HL-60 (cell line): Measurements from ENCODE around the gene HUNK.

Source experiments
- DNase-seq, 2 experiments: peaks; one replicate each; pipeline ENCODE4 v3.0.0-alpha.2; 2010 to 2020; ENCODE audit warnings: low read depth in 1 of 2, low spot score in 1 of 2
- H3K27ac ChIP-seq: fragments of 250-450 bp; sonication (Bioruptor Pico); replicated peaks from 2 replicates; pipeline ENCODE4 v1.5.1; 2020; ENCODE audit warnings: mild to moderate bottlenecking, moderate library complexity
- H3K27me3 ChIP-seq: fragments of 250-450 bp; sonication (Bioruptor Pico); 2 replicates; pipeline ENCODE4 v1.5.1; 2021; ENCODE audit warnings: mild to moderate bottlenecking, moderate library complexity; ENCODE audit not compliant: insufficient read depth, poor library complexity, severe bottlenecking
- H3K4me3 ChIP-seq: replicated peaks from 2 replicates; pipeline ENCODE4 v1.5.1; 2011; ENCODE audit warnings: mild to moderate bottlenecking, control low read depth, low read length; ENCODE audit not compliant: insufficient read depth
- GABPA ChIP-seq: IDR thresholded peaks from 2 replicates; pipeline ENCODE4 v1.6.1; 2012; ENCODE audit warnings: low read depth
- POLR2AphosphoS5 ChIP-seq: IDR thresholded peaks from 2 replicates; pipeline ENCODE4 v1.6.1; 2012; ENCODE audit warnings: low read depth
- SPI1 ChIP-seq: IDR thresholded peaks from 2 replicates; pipeline ENCODE4 v1.6.1; 2012; ENCODE audit warnings: low read depth, mild to moderate bottlenecking, borderline replicate concordance
- TF ChIP-seq, protein P1 (sequence below): IDR thresholded peaks from one replicate; pipeline ENCODE4 v1.5.1; 2011; ENCODE audit warnings: low read length, control low read depth, inconsistent platforms; ENCODE audit not compliant: insufficient read depth
- TF ChIP-seq, protein P2 (sequence below): IDR thresholded peaks from 2 replicates; pipeline ENCODE4 v1.6.1; 2012; ENCODE audit warnings: low read depth; ENCODE audit not compliant: insufficient replicate concordance

The HUNK gene

DNA sequence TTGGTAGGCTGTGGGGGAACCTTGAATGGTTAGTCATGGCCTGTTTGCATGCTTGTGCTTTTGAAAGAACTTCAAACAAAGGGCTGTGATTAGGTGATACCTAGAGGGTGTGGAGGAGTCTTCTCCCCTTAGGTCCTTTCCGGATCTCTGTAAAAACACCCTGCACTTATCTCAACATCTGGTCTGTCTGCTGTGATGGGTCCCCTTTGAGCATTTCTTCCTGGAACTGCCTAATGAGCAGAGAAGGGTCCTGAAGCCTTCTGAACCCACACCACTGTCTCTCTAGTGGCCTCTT, 59.6 kb downstream of the HUNK start:
- Histone ChIP-seq H3K27me3 (no peaks in the 10 kb centered on the region), H3K4me3 (no peak overlapping the region), H3K27ac (no peak overlapping the region)
- TF ChIP-seq, protein P1, sequence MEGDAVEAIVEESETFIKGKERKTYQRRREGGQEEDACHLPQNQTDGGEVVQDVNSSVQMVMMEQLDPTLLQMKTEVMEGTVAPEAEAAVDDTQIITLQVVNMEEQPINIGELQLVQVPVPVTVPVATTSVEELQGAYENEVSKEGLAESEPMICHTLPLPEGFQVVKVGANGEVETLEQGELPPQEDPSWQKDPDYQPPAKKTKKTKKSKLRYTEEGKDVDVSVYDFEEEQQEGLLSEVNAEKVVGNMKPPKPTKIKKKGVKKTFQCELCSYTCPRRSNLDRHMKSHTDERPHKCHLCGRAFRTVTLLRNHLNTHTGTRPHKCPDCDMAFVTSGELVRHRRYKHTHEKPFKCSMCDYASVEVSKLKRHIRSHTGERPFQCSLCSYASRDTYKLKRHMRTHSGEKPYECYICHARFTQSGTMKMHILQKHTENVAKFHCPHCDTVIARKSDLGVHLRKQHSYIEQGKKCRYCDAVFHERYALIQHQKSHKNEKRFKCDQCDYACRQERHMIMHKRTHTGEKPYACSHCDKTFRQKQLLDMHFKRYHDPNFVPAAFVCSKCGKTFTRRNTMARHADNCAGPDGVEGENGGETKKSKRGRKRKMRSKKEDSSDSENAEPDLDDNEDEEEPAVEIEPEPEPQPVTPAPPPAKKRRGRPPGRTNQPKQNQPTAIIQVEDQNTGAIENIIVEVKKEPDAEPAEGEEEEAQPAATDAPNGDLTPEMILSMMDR = no peak
- no peak for TF ChIP-seq POLR2AphosphoS5
- TF ChIP-seq, protein P2, sequence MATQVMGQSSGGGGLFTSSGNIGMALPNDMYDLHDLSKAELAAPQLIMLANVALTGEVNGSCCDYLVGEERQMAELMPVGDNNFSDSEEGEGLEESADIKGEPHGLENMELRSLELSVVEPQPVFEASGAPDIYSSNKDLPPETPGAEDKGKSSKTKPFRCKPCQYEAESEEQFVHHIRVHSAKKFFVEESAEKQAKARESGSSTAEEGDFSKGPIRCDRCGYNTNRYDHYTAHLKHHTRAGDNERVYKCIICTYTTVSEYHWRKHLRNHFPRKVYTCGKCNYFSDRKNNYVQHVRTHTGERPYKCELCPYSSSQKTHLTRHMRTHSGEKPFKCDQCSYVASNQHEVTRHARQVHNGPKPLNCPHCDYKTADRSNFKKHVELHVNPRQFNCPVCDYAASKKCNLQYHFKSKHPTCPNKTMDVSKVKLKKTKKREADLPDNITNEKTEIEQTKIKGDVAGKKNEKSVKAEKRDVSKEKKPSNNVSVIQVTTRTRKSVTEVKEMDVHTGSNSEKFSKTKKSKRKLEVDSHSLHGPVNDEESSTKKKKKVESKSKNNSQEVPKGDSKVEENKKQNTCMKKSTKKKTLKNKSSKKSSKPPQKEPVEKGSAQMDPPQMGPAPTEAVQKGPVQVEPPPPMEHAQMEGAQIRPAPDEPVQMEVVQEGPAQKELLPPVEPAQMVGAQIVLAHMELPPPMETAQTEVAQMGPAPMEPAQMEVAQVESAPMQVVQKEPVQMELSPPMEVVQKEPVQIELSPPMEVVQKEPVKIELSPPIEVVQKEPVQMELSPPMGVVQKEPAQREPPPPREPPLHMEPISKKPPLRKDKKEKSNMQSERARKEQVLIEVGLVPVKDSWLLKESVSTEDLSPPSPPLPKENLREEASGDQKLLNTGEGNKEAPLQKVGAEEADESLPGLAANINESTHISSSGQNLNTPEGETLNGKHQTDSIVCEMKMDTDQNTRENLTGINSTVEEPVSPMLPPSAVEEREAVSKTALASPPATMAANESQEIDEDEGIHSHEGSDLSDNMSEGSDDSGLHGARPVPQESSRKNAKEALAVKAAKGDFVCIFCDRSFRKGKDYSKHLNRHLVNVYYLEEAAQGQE = no peak
- no peak for DNase-seq

DNA sequence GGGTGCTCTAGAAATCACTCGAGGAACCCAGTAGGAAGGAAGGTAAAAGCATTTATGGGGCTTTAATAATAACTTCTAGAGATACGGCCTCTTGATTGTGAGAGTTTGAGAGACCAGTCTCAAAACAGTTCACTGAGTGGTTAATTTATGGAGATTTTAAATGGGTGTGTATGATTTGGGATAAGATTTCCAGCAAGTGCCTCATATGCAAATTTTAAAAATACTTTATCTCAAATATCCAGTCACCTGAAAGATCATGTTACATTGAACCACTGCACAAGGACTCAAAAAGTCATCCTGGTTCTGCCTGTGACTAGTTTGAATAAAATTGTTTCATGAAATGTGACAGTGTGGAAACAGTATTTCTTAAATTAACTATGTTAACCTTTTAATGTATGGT, 64.5 kb downstream of the HUNK start:
- H3K4me3 ChIP-seq = no peak overlapping the region
- DNase-seq = no peak

DNA sequence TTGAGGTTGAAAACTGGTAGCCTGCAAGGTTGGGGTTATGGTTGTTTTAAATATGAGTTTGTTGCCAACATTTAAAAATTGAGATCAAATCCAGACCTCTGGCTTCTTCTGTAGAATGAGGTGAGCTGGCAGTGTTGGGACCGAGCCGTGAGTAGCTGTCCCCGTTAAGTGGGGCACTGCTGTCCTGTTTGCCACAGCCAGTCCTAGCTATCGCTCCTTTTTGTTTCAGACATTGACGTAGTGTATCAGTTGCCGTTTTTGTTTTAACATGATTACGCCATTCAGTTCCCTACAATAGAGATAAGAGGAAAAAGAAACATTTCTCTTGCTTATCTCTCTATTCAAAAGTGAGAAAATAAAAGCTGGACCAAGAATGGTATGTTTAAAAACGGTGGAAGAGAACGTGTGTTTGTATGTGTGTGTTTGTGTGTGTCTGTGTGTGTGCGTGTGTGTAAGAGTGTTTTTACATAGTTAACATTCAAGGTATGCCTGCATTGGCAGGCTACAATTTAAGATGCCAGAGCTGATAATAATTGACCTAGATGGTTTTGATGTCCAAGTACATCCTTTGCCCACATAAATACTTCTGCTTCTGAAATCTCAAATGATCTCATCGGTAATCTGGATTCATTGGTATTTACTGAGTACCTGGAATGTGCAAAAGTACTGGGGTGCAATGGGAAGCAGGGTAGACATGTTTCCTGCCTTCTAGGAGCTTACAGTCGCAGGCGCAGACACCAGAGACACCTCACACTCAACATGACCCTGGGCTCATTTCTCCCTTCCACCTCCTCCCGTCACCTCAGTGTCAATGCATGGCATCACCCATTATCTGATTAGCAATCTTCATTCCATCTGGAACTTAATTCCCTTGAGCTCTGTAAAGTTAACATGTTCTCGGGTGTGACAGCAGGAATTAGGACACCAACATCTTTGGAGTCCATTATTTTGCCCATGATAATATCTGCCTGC, 65.8 kb downstream of the HUNK start:
- Histone ChIP-seq H3K27ac (no peak overlapping the region), H3K27me3 (no peaks in the 10 kb centered on the region), H3K4me3 (no peak overlapping the region)
- no peak for DNase-seq
- TF ChIP-seq SPI1 (no peak), GABPA (no peak), POLR2AphosphoS5 (no peak)
- TF ChIP-seq, protein P2 = no peak
- TF ChIP-seq, protein P1 = no peak

More for the DNA sequence above, 64.5 kb downstream of the HUNK start:
- H3K27me3 ChIP-seq = no peaks in the 10 kb centered on the region
- H3K27ac ChIP-seq = no peak overlapping the region
- TF ChIP-seq SPI1 = no peak
- TF ChIP-seq, protein P1 = no peak
- no peak for TF ChIP-seq POLR2AphosphoS5
- TF ChIP-seq GABPA = no peak
- TF ChIP-seq, protein P2 = no peak
